ENCODE results near the gene PTPN20. TPM values are rescaled to one million over a fixed set of nuclear protein-coding genes. Genes with fewer than 3 reads are reported as not detected.

The PTPN20 gene
- total RNA-seq, 1 donor from 2014 or later: 3.0 TPM

- DNase-seq: no peak
Observed at GRCh38 chr10:47021850-47022249, 110.6 kb downstream of the PTPN20 start.

DNA sequence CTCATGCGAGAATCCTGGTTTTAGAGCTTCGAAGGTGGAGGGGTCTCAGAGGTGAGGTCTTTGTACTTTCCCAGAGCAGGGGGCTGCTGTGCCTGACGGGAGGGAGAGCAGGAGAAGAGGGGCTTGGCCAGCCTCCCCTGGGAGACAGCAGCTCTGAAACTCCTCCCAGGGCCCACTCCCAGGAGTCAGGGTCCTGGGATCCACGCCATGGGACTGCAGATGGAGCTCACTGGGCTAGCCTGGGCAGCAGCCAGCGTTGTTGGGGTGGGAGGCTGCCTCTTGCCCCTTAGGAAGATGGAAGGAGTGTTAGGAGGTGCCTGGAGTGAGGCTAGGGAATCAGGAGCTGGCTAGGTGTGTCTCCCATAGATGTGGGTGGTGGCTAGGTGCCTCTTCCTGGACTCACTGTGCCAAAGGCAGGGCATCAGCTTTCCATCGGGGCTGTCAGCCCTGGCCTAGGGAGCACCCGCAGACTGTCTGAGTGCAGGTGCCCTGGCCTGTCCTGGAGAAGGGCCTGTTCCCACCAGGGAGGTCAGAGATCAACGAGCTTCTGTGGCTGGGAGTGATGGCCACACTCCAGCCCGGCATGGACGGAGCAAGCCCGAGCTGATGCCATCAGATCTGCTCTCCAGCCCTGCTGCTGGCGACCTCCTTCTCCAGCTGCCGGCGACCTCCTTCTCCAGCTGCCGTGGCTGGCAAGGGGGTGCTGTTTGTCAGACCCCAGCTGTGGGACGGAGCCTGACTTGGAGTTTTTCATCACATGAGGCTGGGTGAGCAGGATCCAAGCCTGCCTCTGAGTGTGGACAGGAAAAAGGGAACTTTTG lies 111.3 kb downstream of the PTPN20 start:
- DNase-seq: peak; percentile 80

- no peak for DNase-seq
Observed at GRCh38 chr10:47023237-47024045, 112.2 kb downstream of the PTPN20 start.

- no peak for DNase-seq
Observed at GRCh38 chr10:47024046-47024322, 112.8 kb downstream of the PTPN20 start.

DNA sequence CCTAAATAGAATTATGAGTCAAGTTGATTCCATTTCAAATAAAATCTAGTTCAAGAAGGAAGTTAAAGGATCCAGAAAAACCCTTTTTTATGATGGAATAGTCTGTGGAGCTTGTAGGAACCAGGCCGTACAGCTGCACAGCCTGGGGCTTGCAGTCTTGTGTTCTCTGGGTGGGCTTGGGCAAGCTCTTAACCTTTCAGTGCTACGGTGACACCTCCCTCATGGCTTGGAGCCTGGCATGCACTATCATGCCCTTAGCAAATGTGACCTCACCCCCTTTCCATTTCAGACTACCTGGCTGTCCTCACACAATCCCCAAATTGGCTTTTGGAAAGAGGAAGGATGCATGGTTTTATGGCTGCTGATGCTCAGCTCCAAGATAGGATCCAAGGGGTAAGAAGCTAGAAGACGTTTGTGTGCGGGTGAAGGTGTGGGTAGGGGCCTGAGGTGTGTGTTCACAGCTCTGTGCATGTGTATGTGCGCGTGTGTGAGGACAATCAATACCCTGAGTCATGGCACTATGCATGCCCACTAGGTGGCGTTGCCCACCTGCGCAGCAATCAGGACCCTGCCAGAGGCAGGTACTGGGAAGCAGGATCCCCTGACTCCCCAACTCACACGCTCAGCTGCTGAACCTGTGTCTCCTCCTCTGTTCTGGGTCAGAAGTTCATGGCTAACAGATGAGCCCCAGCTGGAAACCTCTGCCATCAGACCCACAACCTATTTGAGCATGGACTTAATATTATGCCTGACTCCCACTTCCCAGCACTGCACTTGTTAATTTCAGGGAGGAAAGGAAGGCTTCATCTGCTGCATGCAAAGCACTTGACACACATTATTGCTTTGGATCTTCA lies 113.4 kb downstream of the PTPN20 start:
- peak; percentile 79 for DNase-seq

DNA sequence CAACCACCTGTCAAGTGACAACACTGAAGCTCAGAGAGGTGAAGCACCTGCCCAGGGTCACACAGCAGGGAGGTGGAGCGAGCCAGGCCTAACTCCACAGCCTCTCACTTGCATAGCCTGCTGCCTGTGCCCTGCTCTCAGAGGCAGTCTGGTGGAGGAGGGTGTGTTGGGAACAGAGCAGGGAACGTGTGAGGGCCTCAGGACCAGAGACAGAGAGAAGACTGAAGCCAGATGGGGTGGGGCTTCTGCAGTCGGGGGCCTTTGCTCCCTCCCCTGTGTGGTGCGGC lies 114.0 kb downstream of the PTPN20 start:
- no peak for DNase-seq

DNA sequence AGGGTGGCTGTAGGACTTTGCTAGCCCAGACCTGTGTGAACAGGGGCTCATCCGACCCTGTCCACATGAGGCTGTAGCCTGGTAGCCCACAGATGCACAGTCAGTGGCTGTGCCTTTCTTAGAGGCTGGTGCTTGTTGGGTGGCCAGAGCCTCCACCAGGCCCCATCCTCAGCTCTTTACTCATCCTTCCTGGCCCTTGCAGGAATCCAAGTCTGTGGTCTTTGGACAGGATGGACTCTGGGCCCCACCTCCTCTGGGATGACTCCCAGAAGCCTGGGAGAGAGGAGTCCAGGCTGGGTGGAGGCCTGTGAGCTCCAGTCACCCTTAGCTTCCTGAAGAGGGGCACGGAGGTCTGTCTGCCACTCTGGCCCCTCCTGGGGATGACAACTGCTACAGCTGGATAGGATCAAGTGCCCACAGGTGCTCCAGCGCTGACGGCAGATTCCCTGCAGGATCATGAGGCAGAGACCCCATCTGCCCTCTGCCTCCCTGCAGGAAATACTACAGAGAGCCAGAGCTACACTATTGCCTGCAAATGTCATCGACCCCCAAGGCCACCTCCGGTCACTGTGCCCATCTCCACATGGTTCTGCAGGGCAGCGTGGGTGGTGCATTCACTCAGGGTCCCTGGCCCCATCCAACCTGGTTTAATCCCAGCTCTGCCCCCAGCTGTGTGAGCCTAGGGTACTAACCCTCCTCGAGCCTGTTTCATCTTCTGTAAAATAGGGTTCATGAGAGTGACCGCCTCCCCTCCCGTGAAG lies 114.5 kb downstream of the PTPN20 start:
- DNase-seq: no peak

DNA sequence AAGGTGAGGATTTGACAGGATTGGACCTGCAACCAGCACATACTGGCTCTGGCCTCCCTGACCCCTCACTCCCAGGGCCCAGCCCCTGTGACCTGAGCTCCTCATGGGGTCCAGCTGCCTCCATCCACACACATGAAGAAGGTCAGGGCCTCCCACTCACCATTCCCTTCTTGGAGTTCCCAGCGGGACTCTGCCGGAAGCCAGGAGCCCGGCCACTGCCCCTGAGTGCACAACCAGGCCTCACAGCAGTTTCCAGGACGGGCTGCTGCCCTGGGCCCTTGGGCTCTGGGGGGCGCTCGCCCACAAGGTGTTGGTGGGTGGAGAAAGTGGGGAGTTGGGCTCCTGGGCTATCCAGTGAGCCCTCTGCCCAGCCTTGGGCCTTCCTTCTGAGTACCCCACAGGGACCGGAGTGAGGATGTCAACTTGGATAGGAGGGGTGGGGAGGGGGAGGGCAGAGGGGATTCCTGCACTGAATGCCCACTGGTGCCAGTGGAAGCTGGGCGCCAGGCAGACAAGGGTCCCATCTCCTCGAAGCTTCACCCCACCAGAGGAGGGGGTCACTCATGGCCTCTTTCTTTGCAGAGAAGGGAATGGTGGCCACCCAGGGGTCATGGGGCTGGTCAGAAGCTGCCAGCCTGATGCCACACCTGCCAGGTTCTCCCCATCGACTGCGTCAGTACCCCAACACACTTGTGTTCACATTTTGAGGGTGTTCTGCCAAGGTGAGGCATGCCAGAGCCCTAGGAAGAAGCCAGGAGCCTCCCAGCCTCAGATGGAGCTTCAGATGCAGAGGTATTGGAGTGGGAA lies 115.3 kb downstream of the PTPN20 start:
- no peak for DNase-seq

DNA sequence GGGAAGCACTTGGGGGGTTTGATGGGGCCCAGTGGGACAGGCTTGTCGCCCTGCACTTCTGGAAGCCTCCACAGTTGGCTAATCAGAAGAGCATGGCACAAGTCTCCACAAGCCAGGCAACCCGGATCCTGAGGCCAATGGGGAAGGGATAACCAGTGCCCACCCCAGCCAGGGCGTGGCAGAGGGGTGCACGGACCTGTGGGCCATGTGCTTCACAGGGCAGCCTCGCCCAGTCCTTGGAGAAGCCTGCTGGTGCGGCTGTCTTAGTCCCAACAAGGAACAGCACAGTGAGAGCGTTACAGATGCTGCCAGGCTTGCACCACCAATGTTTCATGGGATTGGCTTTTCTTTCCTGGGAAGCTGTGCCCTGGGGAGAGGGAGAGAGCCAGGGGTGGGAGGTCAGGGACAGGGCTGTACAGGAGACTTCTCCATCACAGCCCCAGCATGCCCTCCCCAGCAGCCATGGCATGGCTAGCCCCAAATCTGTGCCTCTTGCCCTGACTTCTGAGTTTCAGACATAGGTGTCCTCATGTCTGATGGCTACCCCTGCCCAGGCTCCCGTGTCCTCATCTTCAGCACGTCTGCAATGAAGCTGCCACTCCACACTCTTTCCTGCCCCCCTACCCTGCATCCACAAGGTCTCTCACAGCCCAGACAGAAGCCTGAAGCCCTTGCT lies 116.0 kb downstream of the PTPN20 start:
- no peak for DNase-seq

- no peak for DNase-seq
Observed at GRCh38 chr10:47027784-47028260, 116.6 kb downstream of the PTPN20 start.

DNA sequence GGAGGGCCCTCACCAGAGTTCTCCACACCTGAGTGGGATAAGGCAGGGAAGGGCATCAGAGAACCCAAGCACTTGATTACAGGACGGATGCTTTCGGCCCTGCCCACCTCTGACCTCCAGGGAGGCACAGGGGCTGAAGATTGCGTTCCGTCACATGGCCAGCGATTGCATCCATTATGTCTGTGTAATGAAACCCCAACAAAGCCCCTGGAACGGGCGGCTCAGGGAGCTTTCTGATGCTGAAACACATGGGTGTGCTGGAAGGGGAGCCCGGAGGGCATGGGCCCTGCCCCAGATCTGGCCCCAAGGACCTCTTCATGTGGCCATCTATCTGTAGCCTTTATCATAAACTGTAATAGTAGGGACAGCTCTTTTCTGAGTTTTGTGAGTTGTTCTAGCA lies 117.2 kb downstream of the PTPN20 start:
- DNase-seq: no peak

DNA sequence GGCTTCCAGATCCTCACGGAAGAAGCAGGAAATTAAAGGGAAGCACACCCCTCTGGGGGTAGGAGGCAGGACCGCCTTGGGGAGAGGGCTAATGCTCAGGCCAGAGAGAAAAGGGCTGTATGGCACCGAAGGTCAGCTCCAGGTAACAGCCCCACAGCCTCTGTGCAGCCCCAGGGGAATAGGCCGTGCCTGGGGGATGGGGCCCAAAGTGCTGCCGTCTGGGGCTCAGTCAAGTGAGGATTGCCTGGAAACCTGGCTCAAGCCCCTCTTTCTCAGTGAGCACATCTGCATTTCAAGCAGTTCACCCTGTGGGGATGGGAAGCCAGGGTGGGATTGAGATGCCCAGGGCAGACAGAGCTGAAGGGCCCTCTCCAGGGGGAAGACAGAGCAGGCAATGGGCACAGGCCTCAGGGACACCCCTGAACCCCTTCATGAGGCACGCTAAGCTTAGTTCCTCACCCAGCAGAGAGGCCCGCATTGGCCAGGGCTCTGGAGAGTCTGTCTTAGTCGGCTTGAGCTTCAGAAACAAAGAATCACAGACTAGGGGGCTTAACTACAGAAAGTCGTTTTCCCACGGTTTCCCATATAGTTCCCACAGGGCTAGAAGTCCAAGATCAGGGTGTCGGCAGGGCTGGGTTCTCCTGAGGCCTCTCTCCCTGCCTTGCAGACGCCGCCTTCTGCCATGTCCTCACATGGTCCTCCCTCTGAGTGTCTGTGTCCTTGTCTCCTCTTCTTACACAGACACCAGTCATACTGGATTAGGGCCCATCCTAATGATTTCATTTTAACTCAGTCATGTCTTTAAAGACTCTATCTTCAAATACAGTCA lies 118.2 kb downstream of the PTPN20 start:
- DNase-seq: no peak

GRCh38 chr10:47030191-47030703 lies 119.0 kb downstream of the PTPN20 start:
- DNase-seq: peak; percentile 61

- DNase-seq: peak; percentile 87
Observed at GRCh38 chr10:47031211-47031900, 120.1 kb downstream of the PTPN20 start.

DNA sequence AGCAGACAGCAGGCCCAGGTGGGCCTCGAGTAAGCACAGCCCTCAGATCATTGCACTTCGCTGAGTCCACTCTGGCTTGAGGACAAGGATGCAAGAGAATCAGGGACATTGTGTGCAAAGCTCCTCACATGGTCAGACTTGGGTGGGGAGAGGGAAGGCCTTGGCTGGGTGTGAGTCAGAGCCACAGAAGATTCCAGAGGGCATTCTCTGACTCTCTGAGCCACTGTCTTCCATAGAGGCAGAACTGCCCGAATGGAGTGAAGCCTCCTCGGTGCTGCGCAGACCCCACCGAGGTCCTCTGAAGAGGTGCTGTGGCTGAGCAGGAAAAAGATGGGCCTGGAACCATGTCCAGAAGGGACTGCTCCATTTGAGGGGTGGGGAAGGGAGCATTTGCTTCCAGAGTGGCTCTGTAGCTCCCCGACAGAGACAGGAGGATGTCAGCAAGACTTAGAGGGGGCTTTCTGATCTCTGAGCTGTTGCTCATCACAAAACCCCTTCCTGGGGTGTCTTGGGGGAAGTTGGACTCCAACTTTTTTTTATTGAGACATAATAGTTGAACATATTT lies 120.8 kb downstream of the PTPN20 start:
- no peak for DNase-seq

DNA sequence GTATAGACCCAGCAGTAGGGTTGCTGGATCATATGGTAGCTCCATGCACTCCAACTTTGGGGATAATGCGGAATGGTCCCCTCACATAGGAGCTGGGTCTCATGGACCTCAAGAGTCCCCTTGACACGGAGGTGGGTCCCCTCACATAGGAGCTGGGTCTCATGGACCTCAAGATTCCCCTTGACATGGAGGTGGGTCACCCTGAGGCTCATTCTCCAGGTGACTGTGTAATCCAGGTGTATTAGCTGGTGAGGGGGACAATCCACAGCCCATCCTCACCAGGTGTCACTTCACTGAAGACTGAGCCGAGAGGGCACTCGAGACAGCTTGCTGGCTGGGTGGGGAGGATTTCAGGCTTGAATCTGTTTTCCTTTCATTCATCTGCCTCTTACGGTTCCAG lies 121.9 kb downstream of the PTPN20 start:
- DNase-seq: no peak

- DNase-seq: no peak
Observed at GRCh38 chr10:47033541-47034270, 122.5 kb downstream of the PTPN20 start.

All from tongue (tissue), 2 donors.